ENCODE results near the gene TFR2.

GRCh38 chr7:100641860-100642533, 645 bp upstream of the TFR2 start:
- TF ChIP-seq EZH2 (IDR thresholded peaks at IDR 0.05; ENCODE audit: low read depth), result no peak
- TF ChIP-seq CTCF (conservative IDR thresholded peaks at IDR 0.05), result no peak
